Astrocyte (in vitro differentiated cells and primary cell): Measurements from ENCODE around the gene GRID2. TPM values are rescaled to one million over a fixed set of nuclear protein-coding genes. Genes with fewer than 3 reads are reported as not detected.

Experiments used
- DNase-seq: peaks from one replicate; pipeline ENCODE4 v3.0.0-alpha.2; 2010; ENCODE audit warnings: low read depth
- FAIRE-seq: peaks from 2 replicates; lab custom pipeline; 2011; peaks lifted over from hg19 to GRCh38; lab: Jason Lieb, UNC
- H2AFZ ChIP-seq: 2 replicates; pipeline ENCODE4 v1.6.0; 2012; ENCODE audit warnings: low read depth, low read length, inconsistent platforms
- H3K27ac ChIP-seq: 2 replicates; pipeline ENCODE4 v1.5.1; 2011; ENCODE audit warnings: low read depth, low read length, inconsistent platforms
- H3K27me3 ChIP-seq: 2 replicates; pipeline ENCODE4 v1.6.0; 2011; ENCODE audit warnings: low read length, inconsistent platforms; ENCODE audit not compliant: insufficient read depth
- H3K36me3 ChIP-seq: 2 replicates; pipeline ENCODE4 v1.5.1; 2011; ENCODE audit warnings: low read length, inconsistent platforms; ENCODE audit not compliant: insufficient read depth
- H3K4me1 ChIP-seq: 2 replicates; pipeline ENCODE4 v1.5.1; 2011; ENCODE audit warnings: low read length, inconsistent platforms; ENCODE audit not compliant: insufficient read depth
- H3K4me2 ChIP-seq: 2 replicates; pipeline ENCODE4 v1.6.0; 2012; ENCODE audit warnings: low read length, inconsistent platforms
- H3K4me3 ChIP-seq: 2 replicates; pipeline ENCODE4 v1.5.1; 2011; ENCODE audit warnings: low read depth, mild to moderate bottlenecking, low read length, inconsistent platforms; ENCODE audit not compliant: insufficient read depth
- H3K79me2 ChIP-seq: 2 replicates; pipeline ENCODE4 v1.6.0; 2012; ENCODE audit warnings: mild to moderate bottlenecking, low read length, inconsistent platforms; ENCODE audit not compliant: insufficient read depth
- H3K9ac ChIP-seq: 2 replicates; pipeline ENCODE4 v1.6.0; 2012; ENCODE audit warnings: mild to moderate bottlenecking, low read length, inconsistent platforms
- H3K9me3 ChIP-seq: 2 replicates; pipeline ENCODE4 v1.5.1; 2012; ENCODE audit warnings: low read depth, mild to moderate bottlenecking, low read length, inconsistent platforms; ENCODE audit not compliant: insufficient read depth
- H4K20me1 ChIP-seq: 2 replicates; pipeline ENCODE4 v1.6.0; 2012; ENCODE audit warnings: low read length, inconsistent platforms; ENCODE audit not compliant: insufficient read depth
- H3K27ac Mint-ChIP-seq: one replicate; pipeline ENCODE4 v1.8.0; 2021; ENCODE audit warnings: mild to moderate bottlenecking, mixed read lengths; ENCODE audit not compliant: unreplicated experiment
- H3K27me3 Mint-ChIP-seq: one replicate; pipeline ENCODE4 v1.8.0; 2021; ENCODE audit warnings: low read depth, mixed read lengths; ENCODE audit not compliant: unreplicated experiment
- H3K36me3 Mint-ChIP-seq: one replicate; pipeline ENCODE4 v1.8.0; 2021; ENCODE audit warnings: low read depth, mixed read lengths; ENCODE audit not compliant: unreplicated experiment
- H3K4me1 Mint-ChIP-seq: one replicate; pipeline ENCODE4 v1.8.0; 2021; ENCODE audit warnings: low read depth, mixed read lengths; ENCODE audit not compliant: unreplicated experiment
- H3K4me3 Mint-ChIP-seq: one replicate; pipeline ENCODE4 v1.8.0; 2021; ENCODE audit warnings: mild to moderate bottlenecking, moderate library complexity, mixed read lengths; ENCODE audit not compliant: unreplicated experiment
- H3K9me3 Mint-ChIP-seq: one replicate; pipeline ENCODE4 v1.8.0; 2021; ENCODE audit warnings: mild to moderate bottlenecking, mixed read lengths; ENCODE audit not compliant: unreplicated experiment
- EZH2 ChIP-seq: IDR thresholded peaks from 2 replicates; pipeline ENCODE4 v1.6.1; 2012; ENCODE audit warnings: mild to moderate bottlenecking, low read length, inconsistent platforms; ENCODE audit not compliant: insufficient read depth
- total RNA-seq: library from RNA; stranded (reverse); gene quantifications from 2 replicates; pipeline ENCODE4 v1.2.1, GENCODE V29; 2021
- TF ChIP-seq, protein P1 (sequence below): IDR thresholded peaks from 2 replicates; pipeline ENCODE4 v1.5.1; 2011; ENCODE audit warnings: low read depth, mild to moderate bottlenecking, inconsistent platforms, low read length, moderate library complexity; ENCODE audit not compliant: insufficient read depth

GRID2 gene
- total RNA-seq, 1 donor from 2014 or later, result 0.14 TPM

- FAIRE-seq, result no peak
- H3K27ac Mint-ChIP-seq, result no peak overlapping the region
- H3K4me1 Mint-ChIP-seq, result no peaks in the 10 kb centered on the region
These were observed 543.3 kb downstream of the GRID2 start for GRCh38 chr4:92847026-92847425.

DNA sequence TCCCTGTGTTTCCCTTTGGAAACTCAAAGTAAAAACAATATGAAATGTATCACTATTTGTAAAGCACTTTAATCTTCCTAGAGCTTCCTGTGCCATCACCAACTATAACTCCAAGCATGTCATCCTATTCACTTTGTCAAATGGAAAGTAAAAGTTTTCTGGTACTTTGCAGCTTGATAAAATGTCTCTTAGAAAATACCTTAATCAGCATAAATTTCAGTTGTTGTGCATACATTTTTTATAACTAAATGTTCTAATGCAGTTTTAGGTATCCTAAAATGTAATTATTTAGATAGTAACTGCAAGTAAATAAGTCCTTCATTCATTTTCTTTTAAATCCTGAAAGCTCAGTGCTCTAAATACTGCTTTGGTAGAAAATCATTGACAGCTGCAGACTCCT lies 558.7 kb downstream of the GRID2 start:
- FAIRE-seq, result no peak
- TF ChIP-seq, protein P1, sequence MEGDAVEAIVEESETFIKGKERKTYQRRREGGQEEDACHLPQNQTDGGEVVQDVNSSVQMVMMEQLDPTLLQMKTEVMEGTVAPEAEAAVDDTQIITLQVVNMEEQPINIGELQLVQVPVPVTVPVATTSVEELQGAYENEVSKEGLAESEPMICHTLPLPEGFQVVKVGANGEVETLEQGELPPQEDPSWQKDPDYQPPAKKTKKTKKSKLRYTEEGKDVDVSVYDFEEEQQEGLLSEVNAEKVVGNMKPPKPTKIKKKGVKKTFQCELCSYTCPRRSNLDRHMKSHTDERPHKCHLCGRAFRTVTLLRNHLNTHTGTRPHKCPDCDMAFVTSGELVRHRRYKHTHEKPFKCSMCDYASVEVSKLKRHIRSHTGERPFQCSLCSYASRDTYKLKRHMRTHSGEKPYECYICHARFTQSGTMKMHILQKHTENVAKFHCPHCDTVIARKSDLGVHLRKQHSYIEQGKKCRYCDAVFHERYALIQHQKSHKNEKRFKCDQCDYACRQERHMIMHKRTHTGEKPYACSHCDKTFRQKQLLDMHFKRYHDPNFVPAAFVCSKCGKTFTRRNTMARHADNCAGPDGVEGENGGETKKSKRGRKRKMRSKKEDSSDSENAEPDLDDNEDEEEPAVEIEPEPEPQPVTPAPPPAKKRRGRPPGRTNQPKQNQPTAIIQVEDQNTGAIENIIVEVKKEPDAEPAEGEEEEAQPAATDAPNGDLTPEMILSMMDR, result no peak
- no peak for TF ChIP-seq EZH2
- no peaks in the 10 kb centered on the region for H4K20me1 ChIP-seq

More at GRCh38 chr4:92847026-92847425, 543.3 kb downstream of the GRID2 start:
- Histone ChIP-seq H3K4me3 (no peak overlapping the region), H3K36me3 (no peaks in the 10 kb centered on the region), H3K9me3 (no peaks in the 10 kb centered on the region), H3K4me2 (no peak overlapping the region), H3K9ac (no peak overlapping the region), H3K79me2 (no peaks in the 10 kb centered on the region), H4K20me1 (no peaks in the 10 kb centered on the region), H2AFZ (no peak overlapping the region), H3K4me1 (no peaks in the 10 kb centered on the region), H3K27ac (no peak overlapping the region), H3K27me3 (no peaks in the 10 kb centered on the region)
- H3K9me3 Mint-ChIP-seq, result no peaks in the 10 kb centered on the region
- no peak for TF ChIP-seq EZH2
- TF ChIP-seq, protein P1, result no peak
- DNase-seq, result no peak
- no peaks in the 10 kb centered on the region for H3K36me3 Mint-ChIP-seq
- no peak overlapping the region for H3K4me3 Mint-ChIP-seq
- H3K27me3 Mint-ChIP-seq, result no peaks in the 10 kb centered on the region

GRCh38 chr4:92864096-92864495 lies 560.3 kb downstream of the GRID2 start:
- TF ChIP-seq, protein P1, result no peak
- TF ChIP-seq EZH2, result no peak
- Histone ChIP-seq H3K9ac (no peak overlapping the region), H3K36me3 (no peaks in the 10 kb centered on the region), H3K9me3 (no peaks in the 10 kb centered on the region), H3K27ac (no peak overlapping the region), H3K4me1 (no peaks in the 10 kb centered on the region), H3K4me2 (no peak overlapping the region), H3K79me2 (no peaks in the 10 kb centered on the region), H3K27me3 (no peaks in the 10 kb centered on the region), H4K20me1 (no peaks in the 10 kb centered on the region), H2AFZ (no peak overlapping the region), H3K4me3 (no peak overlapping the region)
- Mint-ChIP-seq H3K4me3 (no peak overlapping the region), H3K27me3 (no peaks in the 10 kb centered on the region), H3K4me1 (no peaks in the 10 kb centered on the region), H3K36me3 (no peaks in the 10 kb centered on the region), H3K27ac (no peak overlapping the region), H3K9me3 (no peaks in the 10 kb centered on the region)
- no peak for DNase-seq
- FAIRE-seq, result no peak

More for the DNA sequence above, 558.7 kb downstream of the GRID2 start:
- Mint-ChIP-seq H3K9me3 (no peaks in the 10 kb centered on the region), H3K27ac (no peak overlapping the region), H3K36me3 (no peaks in the 10 kb centered on the region), H3K27me3 (peaks cover under 1% of the 10 kb centered on the region), H3K4me3 (no peak overlapping the region), H3K4me1 (no peaks in the 10 kb centered on the region)
- H3K36me3 ChIP-seq, result no peaks in the 10 kb centered on the region
- H3K4me1 ChIP-seq, result no peaks in the 10 kb centered on the region
- H3K79me2 ChIP-seq, result no peaks in the 10 kb centered on the region
- no peak for DNase-seq
- no peak overlapping the region for H3K4me3 ChIP-seq
- no peaks in the 10 kb centered on the region for H3K9me3 ChIP-seq
- H3K4me2 ChIP-seq, result no peak overlapping the region
- no peak overlapping the region for H3K27ac ChIP-seq
- no peak overlapping the region for H2AFZ ChIP-seq
- no peaks in the 10 kb centered on the region for H3K27me3 ChIP-seq
- no peak overlapping the region for H3K9ac ChIP-seq
